ENCODE data around the gene CASR. TPM values are rescaled to one million over a fixed set of nuclear protein-coding genes. Genes with fewer than 3 reads are reported as not detected.

The CASR gene
- total RNA-seq, 1 donor from 2014 or later = not detected

DNA sequence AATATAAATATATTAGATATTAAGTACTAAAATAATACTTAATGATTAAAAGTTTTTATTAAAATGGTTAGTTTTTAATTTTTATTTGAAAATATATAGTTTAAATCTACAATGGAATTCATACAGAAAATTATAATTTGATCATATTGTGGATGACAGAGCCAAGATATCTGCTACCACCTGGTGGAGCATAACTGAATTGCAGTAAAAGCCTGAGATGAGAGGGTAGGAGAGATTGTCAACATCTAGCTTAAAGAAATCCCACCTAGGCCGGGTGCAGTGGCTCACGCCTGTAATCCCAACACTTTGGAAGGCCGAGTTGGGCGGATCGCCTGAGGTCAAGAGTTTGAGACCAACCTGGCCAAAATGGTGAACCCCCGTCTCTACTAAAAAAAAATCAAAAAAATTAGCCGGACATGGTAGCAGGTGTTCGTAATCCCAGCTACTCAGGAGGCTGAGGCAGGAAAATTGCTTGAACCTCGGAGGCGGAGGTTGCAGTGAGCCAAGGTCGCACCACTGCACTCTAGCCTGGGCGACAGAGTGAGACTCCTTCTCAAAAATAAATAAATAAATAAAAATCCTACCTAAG lies 116.5 kb downstream of the CASR start:
- intact Hi-C loops (cut with micrococcal nuclease) = loop anchor here (1.0 to 5.0 kb wide), 5 partner anchors 41 to 754 kb away; partner anchors contain the start of gene HCLS1

DNA sequence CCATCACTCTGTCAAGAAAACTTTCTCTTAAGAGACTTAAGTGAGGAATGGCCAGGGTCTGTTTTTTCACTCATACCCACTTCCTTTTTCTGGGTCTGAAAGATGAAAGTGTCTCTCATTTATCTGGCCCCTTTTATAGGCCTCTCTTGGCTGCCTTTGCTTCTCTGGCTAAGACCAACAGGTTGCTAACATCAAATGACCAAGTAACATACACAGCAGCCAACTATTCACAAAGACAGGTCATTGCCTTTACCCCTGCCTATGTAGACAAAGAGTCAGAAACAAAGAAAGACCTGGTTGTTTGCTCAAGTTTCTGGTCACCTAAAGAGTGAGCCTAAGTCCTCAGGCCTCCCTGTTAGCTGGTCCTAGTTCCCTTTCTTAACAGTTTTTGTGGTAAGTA lies 117.6 kb downstream of the CASR start:
- intact Hi-C loops (cut with micrococcal nuclease) = loop anchor here (2.0 to 5.0 kb wide), 2 partner anchors 42 to 639 kb away; partner anchors contain the start of gene HCLS1

DNA sequence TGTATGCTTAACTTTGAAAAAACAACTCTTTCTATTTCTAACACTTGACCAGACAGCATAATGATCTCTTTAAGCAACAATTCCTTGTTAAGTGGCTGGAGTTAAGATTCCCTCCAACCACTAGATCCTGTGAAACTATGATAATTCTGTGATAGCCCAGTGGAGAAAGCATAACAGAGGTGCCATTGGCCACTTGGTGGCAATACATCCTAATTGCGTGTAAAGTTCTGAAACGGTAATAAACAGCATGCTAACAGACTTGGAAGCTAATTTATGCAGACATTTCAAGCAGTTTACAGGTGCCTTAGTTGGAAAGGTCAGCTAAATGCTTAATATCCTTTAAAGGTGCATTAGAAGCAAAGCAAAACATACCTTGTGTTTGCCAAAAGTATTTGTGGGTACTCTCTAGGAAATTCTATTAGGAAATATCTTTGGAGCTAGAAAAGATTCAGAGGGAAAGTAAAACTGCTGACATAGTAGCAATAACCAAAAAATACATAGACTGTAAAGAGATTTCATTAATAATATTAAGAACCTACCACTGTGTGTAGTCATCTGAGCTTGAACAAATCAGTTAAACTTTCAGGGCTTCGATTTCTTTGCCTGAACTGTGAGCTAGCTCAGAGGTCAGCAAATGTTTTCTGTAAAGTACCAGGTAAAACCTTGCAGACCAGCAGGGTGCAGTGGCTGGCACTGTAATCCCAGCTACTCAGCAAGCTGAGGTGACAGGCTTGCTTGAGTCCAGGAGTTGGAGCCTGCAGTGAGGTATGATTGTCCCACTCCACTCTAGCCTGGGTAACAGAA lies 122.6 kb downstream of the CASR start:
- intact Hi-C loops (cut with micrococcal nuclease) = loop anchor here (1.0 to 5.0 kb wide), 2 partner anchors 50 to 76 kb away; partner anchors contain the start of genes FAM162A and MIX23

DNA sequence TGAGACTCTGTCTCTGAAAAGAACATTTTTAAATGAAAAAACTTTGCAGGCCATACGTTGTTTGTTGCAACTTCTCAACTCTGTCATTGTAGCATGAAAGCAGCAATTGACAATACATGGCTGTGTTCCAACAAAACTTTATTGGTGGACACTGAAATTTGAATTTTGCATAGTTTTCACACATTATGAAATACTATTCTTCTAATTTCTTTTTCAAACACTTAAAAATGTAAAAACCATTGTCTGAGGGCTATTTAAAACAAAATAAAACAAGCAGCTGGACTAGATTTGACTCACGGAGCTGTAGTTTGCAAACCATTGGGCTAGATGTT lies 123.1 kb downstream of the CASR start:
- intact Hi-C loops (cut with micrococcal nuclease) = loop anchor here (1.0 to 5.0 kb wide), 2 partner anchors 50 to 76 kb away; partner anchors contain the start of genes FAM162A and MIX23

DNA sequence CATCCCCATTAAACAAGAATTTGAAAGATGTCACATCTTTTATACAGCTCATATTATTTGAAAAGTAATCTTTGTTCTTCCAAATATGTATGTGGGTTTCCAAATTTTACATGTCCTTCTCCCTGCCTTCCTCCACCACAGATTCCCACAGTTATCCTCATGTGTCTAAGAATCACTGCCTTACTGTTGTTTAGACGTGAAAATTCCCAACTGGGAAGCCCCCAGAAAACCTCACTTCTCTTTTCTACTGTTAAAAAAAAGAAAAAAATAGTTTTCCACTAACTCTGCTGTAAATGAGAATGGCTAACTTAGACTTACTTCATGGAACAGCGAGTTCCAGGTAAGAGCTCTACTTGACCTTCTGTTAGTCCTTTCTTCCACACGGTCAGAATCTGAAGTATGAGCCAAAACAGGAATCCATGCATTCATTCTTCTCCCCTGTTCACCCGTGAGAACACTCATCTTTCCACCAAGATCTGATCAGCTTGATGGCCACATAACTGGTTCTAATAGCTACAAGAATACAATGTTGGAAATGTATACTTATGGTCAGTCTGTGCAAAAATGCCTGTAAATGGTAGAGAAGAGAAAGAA lies 123.7 kb downstream of the CASR start:
- intact Hi-C loops (cut with micrococcal nuclease) = loop anchor here (5.0 kb wide), 1 partner anchor 75 kb away; the partner anchor contains the start of genes FAM162A and MIX23

- intact Hi-C loops (cut with micrococcal nuclease) = loop anchor here (5.0 kb wide), 1 partner anchor 74 kb away; the partner anchor contains the start of genes FAM162A and MIX23
Observed at GRCh38 chr3:122307976-122308375, 124.5 kb downstream of the CASR start.

GRCh38 chr3:122310361-122310760 lies 126.9 kb downstream of the CASR start:
- intact Hi-C loops (cut with micrococcal nuclease) = no loop called here

DNA sequence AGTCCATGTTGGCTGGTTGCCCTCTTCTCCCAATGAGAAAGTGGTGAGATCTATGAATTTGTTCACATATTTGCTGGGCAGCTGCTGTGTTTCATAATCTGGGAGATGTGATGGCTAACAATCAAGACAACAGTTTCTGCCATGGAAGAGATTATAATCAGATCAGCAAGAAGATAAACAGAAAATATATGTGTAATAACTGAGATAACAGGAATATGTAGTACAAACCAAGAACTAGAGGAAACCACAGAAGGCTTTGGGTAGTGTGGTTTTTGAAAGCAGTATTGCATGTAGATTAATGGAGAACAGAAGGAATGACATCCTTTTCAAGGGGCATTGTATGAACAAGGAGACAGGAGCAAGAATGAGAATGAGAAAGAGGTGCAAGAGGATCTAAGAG lies 129.4 kb downstream of the CASR start:
- intact Hi-C loops (cut with micrococcal nuclease) = loop anchor here (1.0 kb wide), 1 partner anchor 9 kb away; no protein-coding TSS in a partner anchor

DNA sequence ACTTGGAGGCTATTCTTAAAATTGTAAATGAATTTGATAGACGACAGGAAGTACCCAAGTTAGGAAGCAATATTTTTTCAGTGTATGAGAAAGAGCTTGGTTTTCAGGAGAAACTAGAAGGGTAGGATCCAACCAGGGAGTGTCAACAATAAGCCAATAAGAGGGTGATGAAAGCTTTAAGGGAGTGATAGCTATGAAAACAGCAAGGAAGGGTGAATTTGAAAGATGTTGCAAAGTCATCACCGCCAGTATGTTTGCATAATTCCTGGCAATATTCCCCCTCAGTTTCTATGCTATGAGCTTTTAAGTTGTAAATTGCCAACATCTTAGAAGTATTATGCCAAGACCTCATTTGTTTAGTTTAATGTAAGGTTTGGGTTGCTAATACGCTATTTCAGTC lies 129.8 kb downstream of the CASR start:
- intact Hi-C loops (cut with micrococcal nuclease) = loop anchor here (1.0 kb wide), 1 partner anchor 9 kb away; no protein-coding TSS in a partner anchor

GRCh38 chr3:122314228-122314876 lies 130.9 kb downstream of the CASR start:
- intact Hi-C loops (cut with micrococcal nuclease) = no loop called here

- intact Hi-C loops (cut with micrococcal nuclease) = no loop called here
Observed at GRCh38 chr3:122315619-122316018, 132.2 kb downstream of the CASR start.

GRCh38 chr3:122316368-122316767 lies 132.9 kb downstream of the CASR start:
- intact Hi-C loops (cut with micrococcal nuclease) = no loop called here

- intact Hi-C loops (cut with micrococcal nuclease) = no loop called here
Observed at GRCh38 chr3:122318620-122319019, 135.2 kb downstream of the CASR start.

DNA sequence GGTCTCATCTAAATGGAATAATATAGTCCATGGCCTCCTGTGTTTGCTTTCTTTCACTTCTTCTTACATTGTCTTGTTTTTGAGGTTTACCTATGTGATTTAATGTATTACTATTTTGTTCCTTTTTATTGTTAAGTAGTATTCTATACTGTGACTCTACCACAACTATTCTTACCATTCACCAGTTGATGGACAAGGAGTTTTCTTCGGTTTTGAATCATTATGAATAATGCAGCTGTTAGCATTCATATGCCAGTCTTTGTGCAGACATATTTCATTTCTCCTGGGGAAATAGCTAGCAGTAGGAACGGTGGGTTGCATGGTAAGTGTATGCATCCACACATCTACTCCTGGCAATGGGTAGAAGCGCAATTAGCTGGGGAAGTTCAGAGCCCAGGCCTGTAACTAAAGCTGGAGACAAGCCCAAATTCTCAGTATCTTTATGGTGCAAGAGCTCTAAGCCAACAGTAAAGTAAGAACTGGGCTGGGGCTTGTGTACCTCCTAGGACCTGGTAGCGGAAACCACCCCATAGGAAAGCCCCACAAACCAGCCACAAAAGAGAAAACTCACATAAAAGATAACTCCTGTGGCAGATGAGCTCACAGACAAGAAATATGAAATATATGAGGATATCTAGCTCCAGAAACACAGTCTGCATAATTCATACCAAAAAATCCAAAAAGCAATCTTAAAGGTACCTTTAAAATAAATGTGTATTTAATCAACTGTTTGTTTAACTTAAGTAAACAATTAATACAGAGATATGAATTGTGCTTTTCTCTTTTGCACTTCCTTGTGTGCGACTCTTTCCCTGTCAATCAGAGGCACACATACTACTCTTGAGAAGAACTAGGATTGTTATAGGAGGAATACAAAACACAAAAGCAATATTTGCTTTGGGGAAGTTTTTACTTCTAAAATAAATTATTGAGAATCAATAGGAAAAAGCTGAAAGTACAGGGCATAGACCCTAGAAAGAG lies 138.9 kb downstream of the CASR start:
- intact Hi-C loops (cut with micrococcal nuclease) = loop anchor here (1.0 to 2.0 kb wide), 6 partner anchors 9 to 572 kb away; partner anchors contain the start of gene FAM162A

DNA sequence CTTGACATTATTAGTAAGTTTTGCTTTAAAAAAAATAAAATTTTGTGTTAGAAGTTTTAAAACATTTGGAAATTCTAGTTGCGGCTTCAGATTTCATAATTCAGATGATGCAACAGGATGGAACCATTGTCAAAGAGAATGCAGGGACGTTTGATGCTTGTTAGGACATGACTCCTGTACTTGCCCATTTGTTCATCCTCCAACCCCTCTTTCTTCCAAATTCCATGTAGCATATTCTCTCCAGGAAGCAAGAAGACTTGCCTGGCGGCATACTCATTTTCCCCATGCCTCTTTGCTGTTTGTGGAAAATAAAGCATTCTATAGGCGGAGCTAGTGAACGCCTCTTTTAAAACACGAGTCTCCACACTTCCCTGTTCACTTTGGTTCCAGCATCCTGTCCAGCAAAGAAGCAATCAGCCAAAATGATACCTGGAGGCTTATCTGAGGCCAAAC lies 141.4 kb downstream of the CASR start, which contains the start of gene CSTA:
CSTA (plus strand) TSS at position 378 of the 453 bp plus-strand sequence; CDS start at position 423, 45 bp downstream.
- intact Hi-C loops (cut with micrococcal nuclease) = no loop called here

GRCh38 chr3:122325769-122326168 lies 142.3 kb downstream of the CASR start:
- intact Hi-C loops (cut with micrococcal nuclease) = no loop called here

GRCh38 chr3:122331886-122332285 lies 148.4 kb downstream of the CASR start:
- intact Hi-C loops (cut with micrococcal nuclease) = no loop called here

DNA sequence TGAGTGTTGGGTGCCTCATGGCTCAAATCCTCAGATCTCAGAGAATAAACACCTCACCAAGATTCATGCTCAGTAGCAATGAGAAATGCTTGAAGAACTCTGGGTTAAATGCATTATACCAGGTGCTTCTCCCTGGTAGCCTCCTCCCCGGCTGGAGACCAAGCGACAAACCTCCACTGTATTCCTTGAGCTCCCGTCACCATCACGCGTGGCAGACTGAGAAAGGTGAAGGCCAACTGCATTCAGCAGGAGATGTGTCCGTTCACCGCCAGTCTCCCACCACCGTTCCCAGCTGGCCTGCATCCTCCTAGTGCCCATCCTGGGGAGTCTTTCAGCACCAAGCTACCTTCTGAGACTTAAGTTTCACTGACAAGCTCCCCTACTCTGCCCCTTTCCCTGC lies 149.1 kb downstream of the CASR start:
- intact Hi-C loops (cut with micrococcal nuclease) = no loop called here

Data from T-helper 1 cell treated with Interleukin-12 subunit alpha and Interleukin-12 subunit beta and Interleukin-4 antibody, amounts not matched to agents 30 ng/mL and 1 ng/mL, for 36 hours (primary cell).